Stimulated activated CD8-positive, alpha-beta memory T cell treated with anti-CD3 and anti-CD28 coated beads, Interleukin-7, amount 100 ng/mL, for 48 hours (primary cell): ENCODE data around the gene FFAR2.
"Not testable (repeated sequence)": the region's sequence is repeated elsewhere in the genome, so short reads cannot be mapped to it uniquely, and the experiment has no call there.

Experiments
- DNase-seq, 2 donors: peaks; one replicate each; pipeline ENCODE4 v3.0.0-alpha.2; 2020; ENCODE audit warnings: low read depth in 1 of 2; ENCODE audit errors: extremely low read depth in 1 of 2

The FFAR2 gene

GRCh38 chr19:35454663-35455062 is 6.6 kb downstream of the FFAR2 start:
- DNase-seq: no peak

DNA sequence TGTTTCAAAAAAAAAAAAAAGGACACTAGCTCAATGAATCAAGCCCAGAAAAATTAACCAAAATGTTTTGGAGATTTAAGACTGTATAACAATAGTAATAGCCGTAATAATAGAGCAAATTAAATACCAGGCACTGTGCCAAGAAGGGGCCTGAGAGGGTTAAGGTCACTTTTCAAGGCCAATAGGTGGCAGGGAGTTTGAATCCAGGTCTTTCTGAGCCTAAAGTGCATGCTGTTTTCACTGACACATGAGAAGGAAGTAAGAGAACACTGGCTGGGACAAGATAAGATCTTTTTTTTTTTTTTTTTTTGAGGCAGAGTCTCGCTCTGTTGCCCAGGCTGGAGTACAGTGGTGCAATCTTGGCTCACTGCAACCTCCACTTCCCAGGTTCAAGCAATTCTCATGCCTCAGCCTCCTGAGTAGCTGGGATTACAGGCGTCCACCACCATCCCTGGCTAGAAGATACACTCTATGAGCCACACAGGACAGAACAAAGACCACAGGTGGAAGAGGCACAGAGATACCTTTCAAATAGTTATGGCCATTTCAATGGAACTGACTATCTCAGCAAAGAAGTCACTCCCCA is 7.7 kb downstream of the FFAR2 start:
- DNase-seq: no peak

DNA sequence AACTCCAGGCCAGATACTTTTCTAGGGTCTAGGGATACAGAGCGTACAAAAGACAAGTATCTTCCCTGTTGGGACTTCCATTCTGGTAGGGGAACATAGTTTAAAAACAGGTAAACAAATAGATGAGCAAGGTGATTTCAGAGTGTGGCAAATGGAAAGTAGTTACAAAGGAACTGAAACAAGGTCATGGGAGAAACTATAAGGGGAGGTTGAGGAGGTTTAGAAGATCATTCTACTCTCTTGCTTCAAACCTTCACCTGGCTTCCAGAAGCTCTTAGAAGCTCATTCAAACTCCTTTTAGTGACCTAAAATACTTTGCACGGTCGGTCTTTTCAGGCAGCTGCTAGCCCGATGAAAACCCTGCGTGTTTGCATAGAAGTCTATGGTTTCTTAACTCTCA is 9.1 kb downstream of the FFAR2 start:
- DNase-seq: no peak

DNA sequence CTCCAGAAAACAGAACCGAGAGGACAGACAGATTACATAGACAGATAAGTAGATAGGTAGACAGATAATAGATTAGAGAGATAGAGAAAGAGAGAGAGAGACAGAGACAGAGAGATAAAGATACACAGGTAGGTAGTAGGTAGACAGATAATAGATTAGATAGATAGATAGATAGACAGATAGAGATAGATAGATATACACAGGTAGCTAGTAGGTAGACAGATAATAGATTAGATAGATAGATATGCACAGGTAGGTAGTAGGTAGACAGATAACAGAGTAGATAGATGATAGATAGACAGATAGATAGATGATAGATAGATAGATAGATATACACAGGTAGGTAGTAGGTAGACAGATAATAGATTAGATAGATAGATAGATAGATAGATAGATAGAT is 10.1 kb downstream of the FFAR2 start:
- DNase-seq: no peak

- DNase-seq: no peak
These were observed 10.8 kb downstream of the FFAR2 start for GRCh38 chr19:35458731-35459391.

DNA sequence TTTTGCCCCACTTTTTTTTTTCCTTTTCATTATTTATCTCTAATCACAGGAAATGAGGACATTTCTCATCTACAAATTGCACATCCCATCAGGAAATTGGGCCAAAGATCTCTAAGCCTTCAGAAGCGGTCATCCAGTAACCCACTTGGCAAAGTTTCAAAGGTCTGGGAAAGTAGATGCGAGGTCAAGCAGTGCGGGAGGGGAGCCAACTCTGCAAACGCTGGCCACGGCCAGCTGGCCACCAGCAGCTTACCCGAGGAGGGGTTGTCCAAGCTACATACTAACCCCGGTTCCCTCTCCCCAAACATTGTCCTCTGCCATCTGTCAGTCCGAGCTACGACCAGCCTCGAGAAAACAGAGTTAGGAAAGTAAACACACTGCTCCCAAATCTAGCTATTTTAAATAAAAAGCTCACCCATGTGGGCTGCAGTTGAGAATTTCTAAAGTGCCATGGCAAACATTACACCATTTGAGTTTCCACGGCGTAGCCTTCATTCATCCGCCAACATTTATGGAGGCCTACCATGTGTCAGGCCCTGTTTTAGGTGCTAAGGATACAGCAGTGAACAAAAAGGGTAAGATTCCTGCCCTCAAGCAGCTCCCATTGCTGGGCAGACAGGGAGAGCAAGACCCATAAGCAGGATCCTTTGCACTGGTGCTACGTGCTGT is 11.5 kb downstream of the FFAR2 start:
- DNase-seq: no peak

- DNase-seq: no peak
These were observed 12.6 kb downstream of the FFAR2 start for GRCh38 chr19:35460608-35461007.

- no peak for DNase-seq
These were observed 13.0 kb downstream of the FFAR2 start for GRCh38 chr19:35461060-35461459.

GRCh38 chr19:35461788-35462187 is 13.7 kb downstream of the FFAR2 start:
- not testable (repeated sequence) for DNase-seq

DNA sequence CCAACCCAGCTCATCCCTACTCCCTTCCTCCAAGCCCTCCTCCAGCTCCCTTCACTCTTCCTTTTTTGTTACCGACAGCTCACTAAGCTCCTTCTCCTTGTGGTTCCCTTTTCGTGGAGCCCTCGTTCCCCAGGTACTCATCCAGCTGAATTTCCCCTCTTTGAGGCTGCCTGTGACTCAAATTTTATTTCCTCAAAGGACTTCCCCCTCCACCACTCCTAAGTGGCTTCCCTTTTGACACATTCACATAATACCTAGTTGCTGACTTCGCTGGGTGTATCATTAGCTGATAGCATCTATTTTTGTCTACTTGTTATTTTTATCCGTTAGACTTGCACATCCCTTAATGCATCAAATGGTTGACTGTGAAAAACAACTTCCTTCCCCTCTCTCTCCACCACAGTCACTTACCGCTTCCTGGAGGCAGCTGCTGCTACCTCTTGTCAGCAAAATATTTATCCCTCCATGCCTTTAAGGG is 14.5 kb downstream of the FFAR2 start:
- peak in 1 of 2 donors; percentile 20 for DNase-seq

DNA sequence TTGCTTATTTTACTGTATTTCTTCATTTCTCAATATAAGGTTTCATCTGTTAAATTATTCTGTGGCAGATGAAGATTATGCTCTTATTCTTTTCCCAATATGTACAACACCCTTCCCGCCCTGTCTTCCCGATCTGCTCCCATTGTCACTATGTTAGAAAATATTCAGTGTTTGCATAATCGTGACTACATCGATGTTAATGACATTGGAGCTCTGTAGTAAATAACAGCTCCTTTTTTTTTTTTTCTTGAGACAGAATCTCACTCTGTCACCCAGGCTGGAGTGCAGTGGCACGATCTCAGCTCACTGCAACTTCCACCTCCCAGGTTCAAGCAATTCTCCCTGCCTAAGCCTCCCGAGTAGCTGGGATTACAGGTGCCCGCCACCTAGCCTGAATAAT is 14.9 kb downstream of the FFAR2 start:
- not testable (repeated sequence) for DNase-seq

DNA sequence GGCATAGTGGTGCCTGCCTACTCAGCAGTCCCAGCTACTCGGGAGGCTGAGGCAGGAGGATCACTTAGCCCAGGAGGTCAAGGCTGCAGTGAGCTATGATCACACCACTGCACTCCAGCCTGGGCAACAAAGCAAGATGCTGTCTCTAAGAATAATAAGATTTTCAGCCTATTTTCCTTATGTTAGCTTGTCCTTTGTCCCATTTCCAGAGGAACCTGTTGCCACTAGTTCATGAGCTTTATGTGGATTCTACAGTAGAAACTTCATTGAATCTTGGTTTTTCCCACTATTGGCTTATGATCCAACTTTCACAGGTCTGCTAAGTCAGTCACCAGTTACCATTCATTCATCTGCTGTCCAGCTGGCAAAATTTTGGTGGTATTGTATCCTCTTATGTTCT is 18.2 kb downstream of the FFAR2 start:
- DNase-seq: no peak

GRCh38 chr19:35468637-35469036 is 20.6 kb downstream of the FFAR2 start:
- peak in 1 of 2 donors; percentile 61 for DNase-seq

- DNase-seq: no peak
These were observed 22.1 kb downstream of the FFAR2 start for GRCh38 chr19:35470128-35470527.

DNA sequence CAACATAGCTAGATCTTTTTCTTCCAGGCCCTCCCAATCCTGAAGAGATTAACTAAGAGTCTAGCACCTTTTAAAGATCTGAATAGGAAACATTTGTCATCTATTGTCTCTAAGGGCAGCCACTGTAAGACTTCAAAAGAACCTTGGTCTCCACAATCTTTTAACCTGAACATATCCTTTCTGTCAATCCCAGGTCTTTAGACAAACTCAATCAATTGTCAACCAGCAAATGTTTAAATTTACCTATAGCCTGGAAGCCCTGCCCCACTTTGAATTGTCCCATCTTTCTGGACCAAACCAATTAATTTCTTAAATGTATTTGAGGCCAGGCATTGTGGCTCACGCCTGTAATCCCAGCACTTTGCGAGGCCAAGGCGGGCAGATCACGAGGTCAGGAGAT is 23.0 kb downstream of the FFAR2 start:
- DNase-seq: not testable (repeated sequence)

- DNase-seq: no peak
These were observed 23.9 kb downstream of the FFAR2 start for GRCh38 chr19:35471946-35472345.

- no peak for DNase-seq
These were observed 26.0 kb downstream of the FFAR2 start for GRCh38 chr19:35474104-35474503.

DNA sequence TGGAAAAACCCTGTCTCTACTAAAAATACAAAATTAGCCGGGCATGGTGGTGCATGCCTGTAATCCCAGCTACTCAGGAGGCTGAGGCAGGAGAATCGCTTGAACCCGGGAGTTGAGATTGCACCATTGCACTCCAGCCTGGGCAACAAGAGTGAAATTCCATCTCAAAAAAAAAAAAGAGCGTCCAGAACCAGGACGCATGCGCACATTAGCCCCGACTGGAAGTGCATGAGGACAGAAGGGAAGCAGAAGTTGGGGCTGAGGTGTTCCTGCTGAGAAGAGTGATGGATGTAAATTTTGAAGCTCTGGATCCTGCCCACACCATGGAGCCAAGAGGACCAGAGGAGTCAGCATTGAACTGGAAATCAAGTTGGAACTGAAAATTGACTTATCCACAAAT is 26.5 kb downstream of the FFAR2 start:
- not testable (repeated sequence) for DNase-seq

- no peak for DNase-seq
These were observed 28.1 kb downstream of the FFAR2 start for GRCh38 chr19:35476149-35476548.

DNA sequence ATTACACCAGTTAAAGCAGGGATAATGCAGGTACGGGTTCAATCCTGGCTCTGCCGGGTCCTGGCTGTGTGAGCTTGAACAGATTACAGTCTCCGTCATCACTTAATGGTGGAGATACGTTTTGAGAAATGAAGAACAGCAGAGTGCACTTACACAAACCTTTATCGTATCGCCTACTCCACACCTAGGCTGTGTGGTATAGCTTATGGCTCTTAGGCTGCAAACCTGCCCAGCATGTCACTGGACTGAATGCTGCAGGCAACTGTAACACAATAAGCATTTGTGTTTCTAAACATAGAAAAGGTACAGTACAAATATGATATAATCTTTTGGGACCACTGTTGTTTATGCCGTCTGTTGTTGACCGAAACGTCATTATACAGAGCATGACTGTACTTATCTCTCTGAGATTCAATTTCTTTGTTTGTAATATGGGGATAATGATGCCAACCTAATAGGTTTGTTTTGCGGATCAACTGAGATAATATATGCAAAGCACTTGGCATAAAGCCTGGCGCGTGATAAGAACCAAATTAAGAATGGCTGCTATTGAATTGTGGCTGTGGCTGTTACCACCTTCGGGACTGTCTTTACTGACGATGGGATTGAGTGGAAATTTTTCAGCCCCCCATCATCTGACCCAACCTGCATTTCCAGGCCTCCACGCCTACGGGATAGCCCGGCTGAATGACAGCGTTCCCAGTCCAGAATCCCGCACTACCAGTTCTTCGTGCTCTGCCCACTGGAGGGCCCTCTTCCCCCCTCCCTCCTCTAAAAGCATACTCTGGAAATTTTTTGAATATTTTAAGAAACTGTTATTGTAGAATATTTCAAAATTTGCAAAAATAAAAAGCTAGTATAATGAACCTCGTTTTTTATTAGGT is 31.0 kb downstream of the FFAR2 start:
- no peak for DNase-seq

- DNase-seq: no peak
These were observed 35.0 kb downstream of the FFAR2 start for GRCh38 chr19:35483089-35483488.
